Caco-2 (cell line): ENCODE data around the gene ERBB2. TPM values are rescaled to one million over a fixed set of nuclear protein-coding genes. Genes with fewer than 3 reads are reported as not detected.

ENCODE experiments used
- BruUV-seq: library from RNA; stranded (reverse); fragments of 400-500 nt; replicated peaks from 2 replicates; lab custom pipeline; 2021; lab: Mats Ljungman, UMichigan
- CTCF ChIA-PET: fragments of 300-600 bp; sonication (Branson Sonifier 250); formaldehyde crosslinking; loops from one replicate; lab custom pipeline; 2022; ENCODE audit warnings: antibody characterized with exemption; lab: Charles Lee
- POLR2A ChIA-PET: fragments of 300-600 bp; sonication (Branson Sonifier 250); formaldehyde crosslinking; loops from one replicate; lab custom pipeline; 2022; ENCODE audit warnings: antibody characterized with exemption; lab: Charles Lee
- DNase-seq, 2 experiments: peaks; one replicate each; pipeline versions ENCODE4 v3.0.0 to v3.0.0-alpha.2; 2020 to 2022
- H3K27me3 ChIP-seq: replicated peaks from 2 replicates; pipeline ENCODE4 v1.6.0; 2011; ENCODE audit warnings: low read length; ENCODE audit not compliant: control insufficient read depth, insufficient read depth
- H3K36me3 ChIP-seq: 2 replicates; pipeline ENCODE4 v1.5.1; 2011; ENCODE audit warnings: low read length; ENCODE audit not compliant: control insufficient read depth, insufficient read depth
- H3K4me1 ChIP-seq: fragments of 250-450 bp; sonication (Bioruptor Pico); 2 replicates; pipeline ENCODE4 v1.5.1; 2020; ENCODE audit warnings: mild to moderate bottlenecking
- H3K4me3 ChIP-seq: 2 replicates; pipeline ENCODE4 v1.5.1; 2011; ENCODE audit warnings: low read depth, mild to moderate bottlenecking, control low read depth, low read length
- H3K9me3 ChIP-seq: fragments of 250-450 bp; sonication (Bioruptor Pico); 2 replicates; pipeline ENCODE4 v1.5.1; 2020; ENCODE audit warnings: mild to moderate bottlenecking, moderate library complexity
- H3K27ac Mint-ChIP-seq: one replicate; pipeline ENCODE4 v1.8.0; 2022; ENCODE audit warnings: mixed read lengths; ENCODE audit not compliant: unreplicated experiment
- H3K27me3 Mint-ChIP-seq: one replicate; pipeline ENCODE4 v1.8.0; 2022; ENCODE audit warnings: mixed read lengths; ENCODE audit not compliant: insufficient read depth, unreplicated experiment
- H3K36me3 Mint-ChIP-seq: one replicate; pipeline ENCODE4 v1.8.0; 2022; ENCODE audit warnings: mild to moderate bottlenecking, mixed read lengths; ENCODE audit not compliant: insufficient read depth, unreplicated experiment
- H3K4me1 Mint-ChIP-seq: one replicate; pipeline ENCODE4 v1.8.0; 2022; ENCODE audit warnings: low read depth, mixed read lengths; ENCODE audit not compliant: unreplicated experiment
- H3K4me3 Mint-ChIP-seq: one replicate; pipeline ENCODE4 v1.8.0; 2022; ENCODE audit warnings: mild to moderate bottlenecking, moderate library complexity, mixed read lengths; ENCODE audit not compliant: unreplicated experiment
- H3K9me3 Mint-ChIP-seq: one replicate; pipeline ENCODE4 v1.8.0; 2022; ENCODE audit warnings: mixed read lengths; ENCODE audit not compliant: unreplicated experiment
- CTCF ChIP-seq, 2 experiments: fragments of 200-600 bp in 1 of 2; IDR thresholded peaks; 1 replicate in 1 of 2; 2 replicates in 1 of 2; pipeline versions ENCODE4 v1.5.1 to v1.8.0; 2011 to 2022; ENCODE audit warnings: antibody characterized with exemption in 1 of 2, control low read depth in 1 of 2, inconsistent platforms in 1 of 2, low read depth in 1 of 2, low read length in 1 of 2, mild to moderate bottlenecking in 1 of 2, moderate library complexity in 1 of 2; ENCODE audit not compliant: insufficient read depth in 1 of 2, severe bottlenecking in 1 of 2, unreplicated experiment in 1 of 2
- intact Hi-C: fragments of 100-400 bp; cut with micrococcal nuclease; formaldehyde crosslinking; loops from one replicate; pipeline ENCODE4 v1.10.0; 2022; ENCODE audit not compliant: unreplicated experiment
- total RNA-seq: library from RNA; stranded (reverse); gene quantifications from 2 replicates; pipeline ENCODE4 v1.2.3, GENCODE V29; 2022

The ERBB2 gene
- total RNA-seq, 1 experiment from 2014 or later: 121 TPM

DNA sequence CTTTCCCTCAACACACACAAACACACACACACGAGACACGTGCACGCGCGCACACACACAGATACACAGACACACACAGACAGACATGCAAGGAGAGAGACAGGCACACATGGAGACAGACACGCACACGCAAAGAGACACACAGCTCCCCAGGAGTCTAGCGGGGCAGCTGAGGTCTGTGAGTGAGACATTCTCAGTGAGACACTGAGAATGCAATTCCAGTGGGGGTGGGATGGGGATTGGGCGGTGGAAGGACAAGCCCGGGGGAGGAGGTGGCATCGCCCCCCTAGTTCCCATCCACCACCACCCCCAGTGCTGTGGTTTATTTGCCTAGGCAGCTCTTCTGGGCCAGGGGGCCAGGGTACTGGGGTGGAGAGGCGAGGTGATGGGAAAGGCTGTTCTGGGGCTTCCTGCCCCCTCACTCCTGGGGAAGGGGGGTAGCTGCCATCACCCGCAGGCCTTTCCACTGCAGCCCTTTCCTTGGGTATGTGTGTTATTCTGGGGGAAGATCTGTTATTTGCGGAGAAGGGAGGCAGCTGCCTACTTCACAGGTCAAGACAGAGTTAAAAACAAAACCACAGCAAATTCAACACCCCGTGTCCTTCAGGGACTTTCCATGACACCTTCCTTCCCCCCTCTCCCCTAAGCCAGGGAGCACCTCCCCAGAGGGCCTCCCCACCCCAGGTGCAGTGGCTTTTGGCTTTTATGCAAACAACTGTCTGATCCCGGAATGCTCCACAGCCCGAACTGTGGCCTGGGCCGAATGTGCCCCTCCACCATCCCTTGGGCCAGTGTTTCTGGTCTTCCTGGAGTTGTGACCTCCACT lies 55.9 kb downstream of the ERBB2 start:
- peak overlapping the region; percentile 29 for H3K4me3 Mint-ChIP-seq
- no peaks in the 10 kb centered on the region for H3K36me3 Mint-ChIP-seq
- H3K27me3 Mint-ChIP-seq: peaks cover 4% of the 10 kb centered on the region
- peaks cover 9% of the 10 kb centered on the region for H3K4me1 ChIP-seq
- ChIA-PET CTCF (interaction anchor here (0.6 to 2.0 kb wide), 6 partner anchors 16 to 134 kb away, joined by 3 to 15 read pairs (median 4); partner anchors contain the start of genes MIEN1 and PPP1R1B), POLR2A (interaction anchor here (0.6 to 1.0 kb wide), 2 partner anchors 51 to 68 kb away, joined by 3 to 9 read pairs; partner anchors contain the start of gene PGAP3)
- H3K27me3 ChIP-seq: no peaks in the 10 kb centered on the region
- no TSS peak for BruUV-seq
- no peak overlapping the region for H3K4me3 ChIP-seq
- no peak for TF ChIP-seq CTCF (IDR thresholded peaks at IDR 0.05; ENCODE audit: insufficient read depth in 1 of 2, low read depth in 1 of 2, low read length in 1 of 2, severe bottlenecking in 1 of 2, unreplicated experiment in 1 of 2)
- H3K9me3 ChIP-seq: no peaks in the 10 kb centered on the region
- H3K27ac Mint-ChIP-seq: no peak overlapping the region
- intact Hi-C loops: loop anchor here (2.0 to 10.0 kb wide), 2 partner anchors 109 to 201 kb away; partner anchors contain the start of gene IKZF3
- H3K36me3 ChIP-seq: no peaks in the 10 kb centered on the region
- H3K4me1 Mint-ChIP-seq: peaks cover 8% of the 10 kb centered on the region
- H3K9me3 Mint-ChIP-seq: no peaks in the 10 kb centered on the region
- DNase-seq: no peak

GRCh38 chr17:39756380-39757079 lies 56.7 kb downstream of the ERBB2 start:
- Mint-ChIP-seq H3K4me1 (peaks cover 8% of the 10 kb centered on the region), H3K9me3 (no peaks in the 10 kb centered on the region), H3K27ac (no peak overlapping the region), H3K36me3 (no peaks in the 10 kb centered on the region), H3K4me3 (no peak overlapping the region), H3K27me3 (peaks cover 4% of the 10 kb centered on the region)
- Histone ChIP-seq H3K4me3 (no peak overlapping the region), H3K9me3 (no peaks in the 10 kb centered on the region), H3K27me3 (no peaks in the 10 kb centered on the region), H3K4me1 (peaks cover 7% of the 10 kb centered on the region; the same call in 1 of the 2 replicates), H3K36me3 (no peaks in the 10 kb centered on the region)
- DNase-seq: no peak
- intact Hi-C loops: loop anchor here (10.0 kb wide), 1 partner anchor 202 kb away; no protein-coding TSS in a partner anchor
- POLR2A ChIA-PET: interaction anchor here (0.6 kb wide), 1 partner anchor 51 kb away, joined by 9 read pairs; no protein-coding TSS in a partner anchor
- CTCF ChIA-PET: interaction anchor here (0.6 to 0.8 kb wide), 2 partner anchors 17 to 130 kb away, joined by 4 to 5 read pairs; partner anchors contain the start of gene PPP1R1B
- TF ChIP-seq CTCF (IDR thresholded peaks at IDR 0.05; ENCODE audit: insufficient read depth in 1 of 2, low read depth in 1 of 2, low read length in 1 of 2, severe bottlenecking in 1 of 2, unreplicated experiment in 1 of 2): no peak
- BruUV-seq: no TSS peak

- H3K9me3 ChIP-seq: no peaks in the 10 kb centered on the region
- H3K4me1 Mint-ChIP-seq: peaks cover 8% of the 10 kb centered on the region
- H3K27ac Mint-ChIP-seq: no peak overlapping the region
- H3K4me1 ChIP-seq: peaks cover 7% of the 10 kb centered on the region; the same call in 1 of the 2 replicates
- intact Hi-C loops: loop anchor here (10.0 kb wide), 1 partner anchor 202 kb away; no protein-coding TSS in a partner anchor
- H3K4me3 Mint-ChIP-seq: no peak overlapping the region
- H3K27me3 ChIP-seq: no peaks in the 10 kb centered on the region
- no peaks in the 10 kb centered on the region for H3K36me3 Mint-ChIP-seq
- no TSS peak for BruUV-seq
- POLR2A ChIA-PET: no interaction called here
- no peak for DNase-seq
- peaks cover 4% of the 10 kb centered on the region for H3K27me3 Mint-ChIP-seq
- H3K4me3 ChIP-seq: no peak overlapping the region
- CTCF ChIA-PET: no interaction called here
- H3K9me3 Mint-ChIP-seq: no peaks in the 10 kb centered on the region
- H3K36me3 ChIP-seq: no peaks in the 10 kb centered on the region
- no peak for TF ChIP-seq CTCF (IDR thresholded peaks at IDR 0.05; ENCODE audit: insufficient read depth in 1 of 2, low read depth in 1 of 2, low read length in 1 of 2, severe bottlenecking in 1 of 2, unreplicated experiment in 1 of 2)
Measured at GRCh38 chr17:39757176-39757662, 57.4 kb downstream of the ERBB2 start.
